AG09309 (cell line): ENCODE results near the gene KCTD16.
A peak's percentile ranks its signal among the peaks of the same experiment; 100 is the strongest.

Experiments used
- DNase-seq: peaks from one replicate; pipeline ENCODE4 v3.0.0-alpha.2; 2010; ENCODE audit warnings: low read depth
- H3K4me3 ChIP-seq: 2 replicates; pipeline ENCODE4 v1.5.1; 2011; ENCODE audit warnings: mild to moderate bottlenecking, low read depth, low read length, moderate library complexity; ENCODE audit not compliant: control insufficient read depth
- TF ChIP-seq, protein P1 (sequence below): IDR thresholded peaks from 2 replicates; pipeline ENCODE4 v1.5.1; 2011; ENCODE audit warnings: mild to moderate bottlenecking, low read depth, low read length, inconsistent platforms; ENCODE audit not compliant: insufficient read depth, control insufficient read depth; ENCODE audit errors: missing control alignments

Gene KCTD16

DNA sequence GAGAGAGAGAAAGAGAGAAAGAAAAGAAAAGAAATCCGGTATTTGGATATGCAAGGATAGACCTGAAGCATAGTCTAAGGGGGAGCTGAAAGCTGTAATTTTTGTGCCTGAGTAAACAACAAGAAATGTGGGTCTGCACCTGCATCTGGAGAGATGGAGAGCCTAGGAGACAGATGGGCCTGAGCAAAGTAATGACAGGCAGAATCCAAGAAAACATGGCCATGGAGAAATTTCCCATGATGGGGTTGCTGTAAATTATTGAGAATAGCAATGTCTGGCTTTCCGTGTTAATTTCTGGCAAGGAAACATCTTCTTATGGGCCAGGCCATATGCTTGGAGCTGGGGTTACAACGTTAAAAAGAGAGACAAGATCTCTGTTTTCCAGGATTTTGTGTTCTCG is 40.4 kb upstream of the KCTD16 start:
- TF ChIP-seq, protein P1, sequence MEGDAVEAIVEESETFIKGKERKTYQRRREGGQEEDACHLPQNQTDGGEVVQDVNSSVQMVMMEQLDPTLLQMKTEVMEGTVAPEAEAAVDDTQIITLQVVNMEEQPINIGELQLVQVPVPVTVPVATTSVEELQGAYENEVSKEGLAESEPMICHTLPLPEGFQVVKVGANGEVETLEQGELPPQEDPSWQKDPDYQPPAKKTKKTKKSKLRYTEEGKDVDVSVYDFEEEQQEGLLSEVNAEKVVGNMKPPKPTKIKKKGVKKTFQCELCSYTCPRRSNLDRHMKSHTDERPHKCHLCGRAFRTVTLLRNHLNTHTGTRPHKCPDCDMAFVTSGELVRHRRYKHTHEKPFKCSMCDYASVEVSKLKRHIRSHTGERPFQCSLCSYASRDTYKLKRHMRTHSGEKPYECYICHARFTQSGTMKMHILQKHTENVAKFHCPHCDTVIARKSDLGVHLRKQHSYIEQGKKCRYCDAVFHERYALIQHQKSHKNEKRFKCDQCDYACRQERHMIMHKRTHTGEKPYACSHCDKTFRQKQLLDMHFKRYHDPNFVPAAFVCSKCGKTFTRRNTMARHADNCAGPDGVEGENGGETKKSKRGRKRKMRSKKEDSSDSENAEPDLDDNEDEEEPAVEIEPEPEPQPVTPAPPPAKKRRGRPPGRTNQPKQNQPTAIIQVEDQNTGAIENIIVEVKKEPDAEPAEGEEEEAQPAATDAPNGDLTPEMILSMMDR: no peak

DNA sequence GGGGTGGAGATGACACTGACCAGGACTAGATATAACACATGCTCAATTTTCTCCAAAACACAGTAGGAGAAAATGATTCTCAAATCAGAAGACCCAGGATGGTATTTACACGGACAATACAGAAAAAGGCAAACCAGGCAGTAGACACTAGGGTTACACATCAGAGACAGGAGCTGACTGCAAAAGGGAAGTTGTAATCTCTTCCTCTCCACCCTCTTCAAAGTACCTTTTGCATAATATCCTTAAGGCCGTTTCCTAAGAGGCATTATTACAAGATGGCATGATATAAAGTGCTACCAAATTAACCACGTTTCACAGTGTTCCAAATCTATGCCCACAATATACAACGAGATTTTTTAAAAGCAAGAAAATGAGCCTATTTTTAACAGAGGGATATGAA is 39.4 kb upstream of the KCTD16 start:
- no peak overlapping the region for H3K4me3 ChIP-seq
- TF ChIP-seq, protein P1: no peak
- DNase-seq: no peak

More for the DNA sequence above, 40.4 kb upstream of the KCTD16 start:
- H3K4me3 ChIP-seq: no peak overlapping the region
- no peak for DNase-seq

DNA sequence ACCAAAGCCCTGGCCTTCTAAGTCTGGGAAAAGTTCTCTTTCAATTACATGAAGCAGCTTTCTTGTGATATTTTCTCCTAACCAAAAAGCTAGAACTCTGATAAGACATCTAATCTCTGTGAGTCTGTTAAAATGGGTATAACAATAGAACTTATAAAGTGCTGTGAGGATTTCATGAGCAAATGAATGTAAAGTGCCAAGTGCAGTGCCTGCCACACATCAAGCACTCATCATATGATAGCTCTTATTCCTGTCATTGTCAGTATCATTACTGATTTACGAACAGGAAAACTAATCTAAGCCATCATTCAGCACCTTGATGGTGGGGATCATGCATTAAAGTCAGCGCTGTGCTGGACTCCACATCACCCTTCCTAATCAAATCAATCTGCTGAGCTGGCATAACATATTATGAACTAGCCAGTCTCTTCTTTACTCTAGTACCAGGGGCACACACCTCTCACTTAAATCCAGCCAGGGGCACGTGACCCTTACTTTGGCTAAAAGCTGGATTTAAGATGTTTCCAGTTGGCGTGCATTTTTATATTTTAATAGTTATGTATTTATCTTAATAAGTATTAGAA is 37.5 kb upstream of the KCTD16 start:
- no peak for DNase-seq
- H3K4me3 ChIP-seq: no peak overlapping the region
- TF ChIP-seq, protein P1: no peak

DNA sequence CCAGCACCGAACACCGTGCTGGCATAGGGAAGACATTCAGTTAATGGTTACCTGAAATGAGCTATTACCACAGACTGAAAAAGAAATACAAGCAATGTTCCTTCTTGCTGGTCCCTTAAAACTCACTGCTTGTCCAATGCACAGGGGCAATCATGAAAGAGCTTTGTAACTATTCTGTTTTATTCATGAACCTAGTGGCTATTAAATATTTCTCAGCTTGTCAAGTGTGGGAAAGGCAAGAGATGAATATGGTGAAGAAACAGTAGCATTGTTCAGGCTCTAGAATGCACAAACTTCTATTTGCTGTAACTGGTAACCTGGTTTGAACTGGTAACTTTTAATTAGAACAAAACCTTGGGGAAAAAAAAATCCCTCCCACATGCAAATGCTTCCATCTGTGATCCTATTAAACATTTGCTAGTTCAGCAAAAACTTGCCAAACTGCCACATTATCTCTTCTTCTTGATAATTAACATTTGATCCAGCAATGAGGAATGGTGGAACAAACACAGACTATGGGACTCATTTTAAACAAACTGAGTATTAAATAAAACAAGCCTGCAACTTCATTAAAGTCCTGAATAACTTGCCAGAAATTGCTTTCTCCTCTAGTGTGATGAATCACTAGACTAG is 36.4 kb upstream of the KCTD16 start:
- TF ChIP-seq, protein P1: no peak
- no peak for DNase-seq
- H3K4me3 ChIP-seq: no peak overlapping the region

DNA sequence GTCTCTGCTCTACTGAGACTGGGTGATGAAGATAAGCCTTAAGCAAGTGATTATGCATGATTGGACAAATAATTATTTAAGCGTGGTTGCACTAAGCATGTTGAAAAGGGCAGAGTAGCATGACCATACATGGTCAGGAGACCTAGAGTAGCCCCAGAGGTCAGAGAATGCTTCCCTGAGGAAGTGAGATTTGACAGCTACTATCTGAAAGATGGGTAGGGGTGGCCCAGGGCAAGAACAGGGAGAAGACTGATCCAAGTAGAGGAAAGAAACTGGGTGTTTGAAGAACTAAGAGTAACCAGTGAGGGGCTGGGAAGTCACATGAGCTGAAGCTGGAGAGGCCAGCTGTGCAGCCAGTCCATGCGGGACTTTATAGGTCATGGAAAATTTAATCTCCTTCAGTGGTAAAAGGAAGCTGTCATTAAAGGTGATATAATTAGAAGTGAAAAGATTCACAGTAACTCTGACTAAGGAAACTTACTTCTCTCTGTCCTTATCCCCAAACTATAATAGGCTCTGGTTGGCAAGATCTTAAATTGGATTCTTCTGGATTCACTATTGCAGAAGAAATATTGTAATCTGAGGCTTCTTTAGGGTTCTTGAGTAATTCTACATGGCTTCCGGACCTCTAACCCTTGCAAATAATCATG is 35.4 kb upstream of the KCTD16 start:
- DNase-seq: no peak
- no peak overlapping the region for H3K4me3 ChIP-seq
- TF ChIP-seq, protein P1: no peak

DNA sequence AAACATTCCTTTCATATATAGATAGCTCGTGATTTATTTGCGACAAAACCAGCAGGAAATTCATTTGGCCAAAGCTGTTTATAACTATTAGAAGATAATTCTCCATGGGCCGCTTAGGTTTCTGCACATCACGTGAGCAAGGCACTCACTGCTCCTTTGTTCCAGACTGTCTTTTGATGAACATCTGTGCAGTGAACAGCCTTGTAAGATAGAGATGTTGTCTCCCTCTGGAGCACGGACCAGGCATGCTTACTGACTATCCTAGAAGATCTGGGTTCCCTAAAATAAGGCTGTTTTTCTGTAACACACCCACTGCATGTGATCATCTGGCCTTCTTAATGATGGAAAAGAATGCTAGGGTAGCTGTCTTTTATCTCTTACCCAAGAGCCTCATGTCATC is 31.1 kb upstream of the KCTD16 start:
- no peak overlapping the region for H3K4me3 ChIP-seq
- TF ChIP-seq, protein P1: peak; percentile 27
- DNase-seq: no peak
